ENCODE results near the gene C16orf87. TPM values are rescaled to one million over a fixed set of nuclear protein-coding genes. Genes with fewer than 3 reads are reported as not detected.
A peak's percentile ranks its signal among the peaks of the same experiment; 100 is the strongest.
"Not testable (repeated sequence)": the region's sequence is repeated elsewhere in the genome, so short reads cannot be mapped to it uniquely, and the experiment has no call there.

The C16orf87 gene
- total RNA-seq, 1 experiment from 2014 or later, result 6.3 TPM

- DNase-seq (ENCODE audit: low read depth, low spot score); in situ Hi-C loops (cut with HindIII; ENCODE audit: low pct_unique_long_range_greater_than_20kb, low sequenced_read_pairs): not testable (repeated sequence)
These were observed 46.4 kb downstream of the C16orf87 start for GRCh38 chr16:46784569-46784968.

- in situ Hi-C loops (cut with HindIII; ENCODE audit: low pct_unique_long_range_greater_than_20kb, low sequenced_read_pairs), result no loop called here
- no peak for DNase-seq (ENCODE audit: low read depth, low spot score)
These were observed 47.2 kb downstream of the C16orf87 start for GRCh38 chr16:46783800-46784199.

GRCh38 chr16:46782320-46782719, 48.7 kb downstream of the C16orf87 start:
- in situ Hi-C loops (cut with HindIII; ENCODE audit: low pct_unique_long_range_greater_than_20kb, low sequenced_read_pairs), result no loop called here
- DNase-seq (ENCODE audit: low read depth, low spot score), result no peak

DNA sequence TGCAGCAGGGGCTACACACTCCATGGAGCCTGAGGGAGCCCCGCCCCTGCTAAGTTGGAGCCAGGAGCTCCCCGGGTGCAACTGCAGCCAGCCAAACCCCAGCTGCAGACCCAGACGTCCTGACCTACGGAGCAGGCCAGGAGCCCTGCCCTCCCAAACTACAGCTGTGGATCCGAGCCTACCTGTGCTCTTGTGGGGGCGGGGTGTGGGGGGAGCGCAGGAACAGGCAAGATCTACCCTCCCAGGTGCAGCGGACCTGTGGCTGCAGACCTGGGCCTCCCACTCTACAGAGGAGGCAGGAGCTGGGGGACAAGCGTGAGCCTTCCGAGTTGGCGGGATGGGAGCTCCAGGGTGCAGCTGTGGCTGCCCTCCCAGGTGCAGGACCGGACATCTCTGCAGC, 53.2 kb downstream of the C16orf87 start:
- in situ Hi-C loops (cut with HindIII; ENCODE audit: low pct_unique_long_range_greater_than_20kb, low sequenced_read_pairs), result no loop called here
- DNase-seq (ENCODE audit: low read depth, low spot score), result no peak

GRCh38 chr16:46775214-46775613, 55.8 kb downstream of the C16orf87 start:
- no peak for DNase-seq (ENCODE audit: low read depth, low spot score)
- in situ Hi-C loops (cut with HindIII; ENCODE audit: low pct_unique_long_range_greater_than_20kb, low sequenced_read_pairs), result no loop called here

GRCh38 chr16:46774743-46775177, 56.2 kb downstream of the C16orf87 start:
- in situ Hi-C loops (cut with HindIII; ENCODE audit: low pct_unique_long_range_greater_than_20kb, low sequenced_read_pairs), result no loop called here
- DNase-seq (ENCODE audit: low read depth, low spot score), result no peak

GRCh38 chr16:46772463-46772862, 58.5 kb downstream of the C16orf87 start:
- in situ Hi-C loops (cut with HindIII; ENCODE audit: low pct_unique_long_range_greater_than_20kb, low sequenced_read_pairs), result no loop called here
- DNase-seq (ENCODE audit: low read depth, low spot score), result no peak

- DNase-seq (ENCODE audit: low read depth, low spot score), result no peak
- in situ Hi-C loops (cut with HindIII; ENCODE audit: low pct_unique_long_range_greater_than_20kb, low sequenced_read_pairs), result no loop called here
These were observed 62.2 kb downstream of the C16orf87 start for GRCh38 chr16:46768809-46769208.

DNA sequence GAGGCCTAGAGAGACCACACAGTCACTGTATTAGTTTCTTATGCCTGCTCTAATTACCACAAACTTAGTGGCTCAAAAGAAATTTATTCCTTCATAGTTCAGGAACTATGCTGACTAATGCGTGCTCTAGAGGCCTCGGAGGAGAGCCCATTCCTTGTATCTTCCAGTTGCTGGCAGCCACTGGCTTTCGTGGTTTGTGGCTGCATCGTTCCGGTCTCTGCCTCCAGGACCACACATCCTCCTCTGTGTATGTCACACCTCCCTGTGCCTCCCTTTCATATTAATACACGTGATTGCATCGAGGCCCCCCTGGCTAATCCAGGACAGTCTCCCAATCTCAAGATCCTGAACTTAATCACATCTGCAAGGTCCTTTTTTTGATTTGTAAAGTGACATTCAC, 65.9 kb downstream of the C16orf87 start:
- in situ Hi-C loops (cut with HindIII; ENCODE audit: low pct_unique_long_range_greater_than_20kb, low sequenced_read_pairs), result no loop called here
- no peak for DNase-seq (ENCODE audit: low read depth, low spot score)

GRCh38 chr16:46763147-46763546, 67.8 kb downstream of the C16orf87 start:
- in situ Hi-C loops (cut with HindIII; ENCODE audit: low pct_unique_long_range_greater_than_20kb, low sequenced_read_pairs), result no loop called here
- DNase-seq (ENCODE audit: low read depth, low spot score), result no peak

- peak; percentile 5 for DNase-seq (ENCODE audit: low read depth, low spot score)
- in situ Hi-C loops (cut with HindIII; ENCODE audit: low pct_unique_long_range_greater_than_20kb, low sequenced_read_pairs), result no loop called here
These were observed 68.4 kb downstream of the C16orf87 start for GRCh38 chr16:46762583-46762982.

DNA sequence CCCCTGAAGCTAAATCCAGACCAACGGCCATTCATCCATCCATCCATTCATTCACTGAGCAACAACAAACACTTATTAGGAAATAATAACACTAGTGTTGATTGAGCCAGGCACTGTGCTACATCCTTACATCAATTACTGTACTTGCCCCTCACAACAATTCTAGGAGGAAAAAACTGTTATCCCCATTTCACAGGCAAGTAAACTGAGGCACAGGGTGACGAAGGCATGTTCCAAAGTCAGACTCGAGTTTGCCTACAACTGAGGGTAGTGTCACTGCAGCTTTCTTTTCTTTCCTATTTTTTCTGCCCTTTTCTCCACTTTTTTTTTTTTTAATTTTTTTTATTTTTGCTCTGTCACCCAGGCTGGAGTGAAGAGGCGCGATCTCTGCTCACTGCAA, 71.7 kb downstream of the C16orf87 start:
- in situ Hi-C loops (cut with HindIII; ENCODE audit: low pct_unique_long_range_greater_than_20kb, low sequenced_read_pairs), result no loop called here
- no peak for DNase-seq (ENCODE audit: low read depth, low spot score)

DNA sequence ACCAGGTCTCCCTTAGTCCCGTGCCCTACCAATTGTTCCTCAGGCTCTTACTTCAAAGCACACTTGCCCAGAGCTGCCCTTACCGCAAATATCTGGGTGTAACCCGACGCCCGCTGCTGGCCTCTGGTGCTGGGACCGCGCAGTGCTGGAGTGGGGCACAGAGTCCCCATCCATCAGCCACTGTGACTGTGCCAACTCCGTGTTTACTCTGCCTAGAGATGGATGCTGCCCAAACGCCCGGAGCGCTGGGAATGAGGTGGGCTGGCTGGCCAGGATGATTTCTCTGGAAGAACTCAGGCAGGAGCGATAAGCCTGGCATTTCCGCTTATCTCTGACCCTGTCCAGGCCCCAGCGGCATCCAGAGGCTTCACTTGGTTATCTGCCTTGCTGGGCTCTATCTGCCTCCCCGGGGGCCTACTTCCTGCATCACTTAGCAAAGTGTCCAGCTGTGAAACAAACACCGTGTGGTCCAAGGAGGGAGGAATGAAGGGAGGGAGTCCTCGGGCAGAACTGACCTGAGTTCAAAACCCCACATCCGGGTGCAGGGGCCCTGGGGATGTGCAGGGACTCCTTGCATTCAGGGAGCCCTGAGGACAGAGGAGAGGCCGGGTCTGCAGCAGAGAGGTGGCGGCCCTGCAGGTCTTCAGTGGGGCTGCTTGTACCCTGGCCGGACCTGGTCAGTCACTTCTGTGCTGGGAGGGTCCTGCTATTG, 73.5 kb downstream of the C16orf87 start:
- in situ Hi-C loops (cut with HindIII; ENCODE audit: low pct_unique_long_range_greater_than_20kb, low sequenced_read_pairs), result no loop called here
- no peak for DNase-seq (ENCODE audit: low read depth, low spot score)

DNA sequence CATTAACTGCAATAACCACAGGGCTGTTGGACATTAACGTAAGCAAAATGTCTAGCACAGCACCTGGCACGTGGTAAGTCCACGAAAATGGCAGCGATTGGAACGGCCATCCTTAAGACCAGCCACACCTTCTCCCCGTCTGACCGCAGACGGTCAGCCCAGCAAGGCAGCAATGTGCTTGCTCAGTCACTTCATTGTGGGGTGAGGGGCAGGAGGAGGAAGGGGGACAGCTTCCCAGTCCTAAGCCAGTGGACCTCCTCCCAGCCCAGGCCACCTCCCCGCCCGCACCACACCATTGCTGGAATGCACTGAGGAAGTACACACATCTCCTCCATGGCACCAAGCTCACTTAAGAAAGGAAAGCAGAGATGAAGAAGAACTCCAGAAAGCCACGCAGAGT, 74.2 kb downstream of the C16orf87 start:
- DNase-seq (ENCODE audit: low read depth, low spot score), result no peak
- in situ Hi-C loops (cut with HindIII; ENCODE audit: low pct_unique_long_range_greater_than_20kb, low sequenced_read_pairs), result no loop called here

GRCh38 chr16:46753015-46753414, 78.0 kb downstream of the C16orf87 start:
- in situ Hi-C loops (cut with HindIII; ENCODE audit: low pct_unique_long_range_greater_than_20kb, low sequenced_read_pairs), result no loop called here
- no peak for DNase-seq (ENCODE audit: low read depth, low spot score)

DNA sequence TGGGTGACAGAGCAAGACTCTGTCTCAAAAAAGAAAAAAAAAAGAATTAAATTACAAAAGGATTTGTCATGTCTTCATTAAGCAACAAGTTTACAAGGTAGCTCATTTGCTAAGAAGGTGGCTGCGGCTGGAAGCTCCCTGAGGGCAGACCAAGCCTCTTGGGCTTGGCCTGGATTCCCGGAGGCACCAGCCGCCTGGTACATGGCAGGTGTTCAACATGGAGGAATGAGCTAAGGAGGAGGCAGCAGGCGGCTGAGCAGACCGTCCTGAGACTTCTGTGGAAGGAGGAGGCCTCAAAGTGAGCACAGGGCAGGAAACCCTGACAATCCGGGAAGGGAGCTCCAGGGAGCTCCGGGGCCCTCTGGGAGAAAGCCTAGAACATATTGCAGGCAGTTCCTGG, 79.6 kb downstream of the C16orf87 start:
- in situ Hi-C loops (cut with HindIII; ENCODE audit: low pct_unique_long_range_greater_than_20kb, low sequenced_read_pairs), result no loop called here

GRCh38 chr16:46748775-46749705, 81.9 kb downstream of the C16orf87 start:
- no peak for DNase-seq (ENCODE audit: low read depth, low spot score)
- in situ Hi-C loops (cut with HindIII; ENCODE audit: low pct_unique_long_range_greater_than_20kb, low sequenced_read_pairs), result no loop called here

More for the DNA sequence above, 79.6 kb downstream of the C16orf87 start:
- DNase-seq (ENCODE audit: low read depth, low spot score), result no peak

DNA sequence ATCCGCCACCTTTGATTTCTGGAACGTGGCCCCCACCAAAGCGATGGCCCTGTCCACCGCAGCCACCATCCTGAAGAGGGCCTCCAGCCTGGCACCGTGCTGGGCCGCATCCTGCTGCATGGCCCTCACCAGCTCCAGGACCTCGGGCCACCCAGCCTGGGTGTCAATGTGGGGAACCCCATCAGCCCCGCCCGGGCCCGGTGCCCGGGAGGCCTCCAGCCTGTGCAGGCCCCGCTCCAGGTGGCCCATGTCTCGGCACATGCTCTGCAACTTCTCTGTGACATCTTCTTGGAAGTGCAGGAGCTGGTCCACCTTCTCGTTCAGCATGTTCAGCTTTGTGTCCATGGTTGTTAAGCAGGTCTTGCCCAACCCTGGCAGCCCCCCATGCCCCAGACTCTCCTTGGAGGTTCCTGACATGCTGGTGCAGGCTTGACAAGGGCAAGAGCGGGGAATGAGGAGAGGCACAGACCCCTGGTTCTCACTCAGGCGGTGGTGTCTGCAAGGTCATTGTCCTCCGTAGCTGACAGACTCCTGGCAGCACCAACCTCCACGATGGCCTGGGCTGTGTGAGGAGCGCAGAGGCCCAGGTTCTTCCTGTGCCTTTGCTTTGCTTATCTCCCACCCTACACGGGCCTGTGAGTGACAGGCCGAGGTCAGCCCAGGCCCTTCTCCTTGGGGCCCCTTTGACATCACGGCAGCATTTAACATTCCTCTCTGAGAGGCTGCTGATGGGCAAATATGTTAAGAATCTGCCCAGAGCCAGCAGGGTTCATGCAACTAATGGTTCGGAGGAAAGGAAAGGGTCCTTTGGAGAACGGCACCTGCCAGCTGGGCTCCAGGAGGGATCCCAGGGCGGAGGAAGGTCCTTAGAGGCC, 83.0 kb downstream of the C16orf87 start, which contains the start of gene MYLK3:
TSS of gene MYLK3 (minus strand) at position 568 of the 875 bp plus-strand sequence. CDS start at position 417, 151 bp downstream.
- no peak for DNase-seq (ENCODE audit: low read depth, low spot score)
- in situ Hi-C loops (cut with HindIII; ENCODE audit: low pct_unique_long_range_greater_than_20kb, low sequenced_read_pairs), result no loop called here

Data from SK-MEL-5 (cell line).